GM19395 (cell line): ENCODE measurements around the gene DNASE2.
"Not testable (repeated sequence)": the region's sequence is repeated elsewhere in the genome, so short reads cannot be mapped to it uniquely, and the experiment has no call there.

Experiments used
- ATAC-seq: cut with Tn5 transposase; IDR thresholded peaks from one replicate; pipeline ENCODE4 v1.9.1; 2021; ENCODE audit warnings: mild to moderate bottlenecking, moderate library complexity; ENCODE audit not compliant: unreplicated experiment

DNASE2 gene

GRCh38 chr19:12881172-12881808 is at the start of gene DNASE2:
Gene DNASE2, minus strand, starts transcription at chr19:12881449. Its CDS starts 74 bp downstream, at chr19:12881375.
- ATAC-seq = peak; percentile 83

- no peak for ATAC-seq
Measured at GRCh38 chr19:12930002-12930645, 48.9 kb upstream of the DNASE2 start.

- no peak for ATAC-seq
Measured at GRCh38 chr19:12924621-12925310, 43.5 kb upstream of the DNASE2 start.

- ATAC-seq = no peak
Measured at GRCh38 chr19:12922959-12923358, 41.7 kb upstream of the DNASE2 start.

GRCh38 chr19:12921047-12921446 is 39.8 kb upstream of the DNASE2 start:
- no peak for ATAC-seq

- no peak for ATAC-seq
Measured at GRCh38 chr19:12918253-12918652, 37.0 kb upstream of the DNASE2 start.

GRCh38 chr19:12915860-12916259 is 34.6 kb upstream of the DNASE2 start:
- ATAC-seq = not testable (repeated sequence)

- no peak for ATAC-seq
Measured at GRCh38 chr19:12913851-12914690, 32.8 kb upstream of the DNASE2 start.

GRCh38 chr19:12913011-12913561 is 31.8 kb upstream of the DNASE2 start:
- ATAC-seq = no peak

GRCh38 chr19:12912571-12912970 is 31.3 kb upstream of the DNASE2 start:
- ATAC-seq = no peak

- ATAC-seq = no peak
Measured at GRCh38 chr19:12907166-12907565, 25.9 kb upstream of the DNASE2 start.

- ATAC-seq = peak; percentile 74
Measured at GRCh38 chr19:12899891-12900518, 18.8 kb upstream of the DNASE2 start.

- no peak for ATAC-seq
Measured at GRCh38 chr19:12896460-12896859, 15.2 kb upstream of the DNASE2 start.

GRCh38 chr19:12893582-12893981 is 12.3 kb upstream of the DNASE2 start:
- no peak for ATAC-seq

- no peak for ATAC-seq
Measured at GRCh38 chr19:12891553-12892021, 10.3 kb upstream of the DNASE2 start.

- ATAC-seq = peak; percentile 91
Measured at GRCh38 chr19:12890787-12891552, 9.7 kb upstream of the DNASE2 start, which contains the start of gene GCDH. Gene GCDH, plus strand, starts transcription at chr19:12891160. Its CDS starts 145 bp downstream, at chr19:12891305.

- ATAC-seq = not testable (repeated sequence)
Measured at GRCh38 chr19:12890299-12890786, 9.1 kb upstream of the DNASE2 start.

- no peak for ATAC-seq
Measured at GRCh38 chr19:12888006-12888603, 6.9 kb upstream of the DNASE2 start.
